PC-3 (cell line): Measurements from ENCODE around the gene UTF1.

Source experiments
- CTCF ChIP-seq: fragments of 300-600 bp; sonication (generic); conservative IDR thresholded peaks from 2 replicates; pipeline ENCODE4 v1.5.1; 2017; ENCODE audit warnings: antibody characterized with exemption, low read depth, mild to moderate bottlenecking, low read length
- EZH2 ChIP-seq: fragments of 300-600 bp; sonication (generic); IDR thresholded peaks from one replicate; pipeline ENCODE4 v1.6.1; 2017; ENCODE audit warnings: antibody characterized with exemption, mild to moderate bottlenecking, low read length; ENCODE audit not compliant: unreplicated experiment

GRCh38 chr10:133211959-133212852 is 17.8 kb upstream of the UTF1 start:
- TF ChIP-seq CTCF, result no peak
- no peak for TF ChIP-seq EZH2
